ENCODE data around the gene HOXA11.

HOXA11 gene

GRCh38 chr7:27187475-27188385 lies 2.7 kb upstream of the HOXA11 start:
- H3K4me3 ChIP-seq (ENCODE audit: low read depth, low read length) = no peak overlapping the region
- no peak for DNase-seq (ENCODE audit: low read depth)
- TF ChIP-seq CTCF (IDR thresholded peaks at IDR 0.05; ENCODE audit: control insufficient read depth, extremely low read depth, insufficient read depth) = no peak

GRCh38 chr7:27186668-27187474 lies 1.8 kb upstream of the HOXA11 start:
- no peak overlapping the region for H3K4me3 ChIP-seq (ENCODE audit: low read depth, low read length)
- no peak for TF ChIP-seq CTCF (IDR thresholded peaks at IDR 0.05; ENCODE audit: control insufficient read depth, extremely low read depth, insufficient read depth)
- no peak for DNase-seq (ENCODE audit: low read depth)

GRCh38 chr7:27185854-27186667 lies 1.0 kb upstream of the HOXA11 start:
- DNase-seq (ENCODE audit: low read depth) = no peak
- no peak for TF ChIP-seq CTCF (IDR thresholded peaks at IDR 0.05; ENCODE audit: control insufficient read depth, extremely low read depth, insufficient read depth)
- no peak overlapping the region for H3K4me3 ChIP-seq (ENCODE audit: low read depth, low read length)

GRCh38 chr7:27184337-27185012 lies 557 bp downstream of the HOXA11 start:
- peak overlapping the region; percentile 44 for H3K4me3 ChIP-seq (ENCODE audit: low read depth, low read length)
- DNase-seq (ENCODE audit: low read depth) = no peak
- TF ChIP-seq CTCF (IDR thresholded peaks at IDR 0.05; ENCODE audit: control insufficient read depth, extremely low read depth, insufficient read depth) = no peak

GRCh38 chr7:27183682-27184336 lies 1.2 kb downstream of the HOXA11 start:
- no peak for DNase-seq (ENCODE audit: low read depth)
- TF ChIP-seq CTCF (IDR thresholded peaks at IDR 0.05; ENCODE audit: control insufficient read depth, extremely low read depth, insufficient read depth) = no peak
- H3K4me3 ChIP-seq (ENCODE audit: low read depth, low read length) = peak overlapping the region; percentile 44
